HepG2 (cell line): ENCODE data around the gene ZNF669. TPM values are rescaled to one million over a fixed set of nuclear protein-coding genes. Genes with fewer than 3 reads are reported as not detected.

ENCODE experiments used
- AHR ChIP-seq: IDR thresholded peaks from 2 replicates; pipeline ENCODE4 v1.6.1; 2018; ENCODE audit warnings: missing genetic modification reagents, missing compliant biosample characterization
- BCL3 ChIP-seq: sonication (generic); formaldehyde crosslinking; IDR thresholded peaks from 2 replicates; pipeline ENCODE4 v1.5.1; 2020; ENCODE audit warnings: mild to moderate bottlenecking, missing genetic modification reagents, moderate library complexity
- CBX2 ChIP-seq, 2 experiments: fragments of 200-600 bp in 1 of 2; sonication (generic); formaldehyde crosslinking in 1 of 2; IDR thresholded peaks; 2 replicates each; pipeline versions ENCODE4 v1.7.0 to v1.8.1; 2018 to 2022; ENCODE audit warnings: low read depth in 2 of 2, low read length in 1 of 2, mild to moderate bottlenecking in 1 of 2, missing genetic modification reagents in 1 of 2
- CENPX ChIP-seq: sonication (generic); formaldehyde crosslinking; IDR thresholded peaks from 2 replicates; pipeline ENCODE4 v1.9.0; 2021; ENCODE audit warnings: mild to moderate bottlenecking, missing genetic modification reagents, moderate library complexity
- ELF3 ChIP-seq: IDR thresholded peaks from 2 replicates; pipeline ENCODE4 v1.6.1; 2016; ENCODE audit warnings: missing genetic modification reagents, missing compliant biosample characterization
- FOSL2 ChIP-seq: sonication (generic); formaldehyde crosslinking; IDR thresholded peaks from 2 replicates; pipeline ENCODE4 v1.4.0; 2020; ENCODE audit warnings: missing genetic modification reagents
- HMG20B ChIP-seq: conservative IDR thresholded peaks from 2 replicates; pipeline ENCODE4 v1.6.1; 2016; ENCODE audit warnings: missing genetic modification reagents, missing compliant biosample characterization
- HOXA5 ChIP-seq: sonication (generic); formaldehyde crosslinking; IDR thresholded peaks from 2 replicates; pipeline ENCODE4 v1.4.0; 2020; ENCODE audit warnings: missing genetic modification reagents
- IRF9 ChIP-seq: sonication (generic); formaldehyde crosslinking; IDR thresholded peaks from 2 replicates; pipeline ENCODE4 v1.8.0; 2022; ENCODE audit warnings: missing genetic modification reagents, mild to moderate bottlenecking, borderline replicate concordance
- MED1 ChIP-seq: sonication (generic); formaldehyde crosslinking; IDR thresholded peaks from 2 replicates; pipeline ENCODE4 v1.4.0; 2020; ENCODE audit warnings: missing genetic modification reagents
- NFE2 ChIP-seq: sonication (generic); formaldehyde crosslinking; IDR thresholded peaks from 2 replicates; pipeline ENCODE4 v1.4.0; 2020; ENCODE audit warnings: missing genetic modification reagents
- NFKB2 ChIP-seq: sonication (generic); formaldehyde crosslinking; IDR thresholded peaks from 2 replicates; pipeline ENCODE4 v1.4.0; 2020; ENCODE audit warnings: missing genetic modification reagents, borderline replicate concordance
- NR3C1 ChIP-seq: sonication (generic); formaldehyde crosslinking; IDR thresholded peaks from 2 replicates; pipeline ENCODE4 v1.4.0; 2020; ENCODE audit warnings: missing genetic modification reagents
- POGK ChIP-seq: sonication (generic); formaldehyde crosslinking; conservative IDR thresholded peaks from 2 replicates; pipeline ENCODE4 v1.8.0; 2022; ENCODE audit warnings: mild to moderate bottlenecking, moderate library complexity, missing genetic modification reagents
- PTBP1 ChIP-seq: fragments of 200-400 bp; formaldehyde crosslinking; IDR thresholded peaks from 2 replicates; pipeline ENCODE4 v1.6.1; 2018; ENCODE audit warnings: low read length, low read depth; ENCODE audit not compliant: poor library complexity, severe bottlenecking
- SIX4 ChIP-seq: sonication (generic); formaldehyde crosslinking; IDR thresholded peaks from 2 replicates; pipeline ENCODE4 v1.4.0; 2020; ENCODE audit warnings: missing genetic modification reagents
- ZEB1 ChIP-seq: IDR thresholded peaks from 2 replicates; pipeline ENCODE4 v1.6.1; 2012; ENCODE audit warnings: mild to moderate bottlenecking, low read depth, inconsistent platforms; ENCODE audit not compliant: insufficient replicate concordance
- ZNF256 ChIP-seq: sonication (generic); formaldehyde crosslinking; conservative IDR thresholded peaks from 2 replicates; pipeline ENCODE4 v1.4.0; 2020; ENCODE audit warnings: missing genetic modification reagents
- ZNF660 ChIP-seq: sonication (generic); formaldehyde crosslinking; IDR thresholded peaks from 2 replicates; pipeline ENCODE4 v1.5.1; 2020; ENCODE audit warnings: mild to moderate bottlenecking, low read depth, missing genetic modification reagents, borderline replicate concordance
- ZNF740 ChIP-seq: sonication (generic); formaldehyde crosslinking; IDR thresholded peaks from 2 replicates; pipeline ENCODE4 v1.4.0; 2020; ENCODE audit warnings: missing genetic modification reagents
- ZNF790 ChIP-seq: sonication (generic); formaldehyde crosslinking; IDR thresholded peaks from 2 replicates; pipeline ENCODE4 v1.8.0; 2022; ENCODE audit warnings: missing genetic modification reagents, mild to moderate bottlenecking, borderline replicate concordance
- ZNF883 ChIP-seq: sonication (generic); formaldehyde crosslinking; IDR thresholded peaks from 2 replicates; pipeline ENCODE4 v1.5.1; 2020; ENCODE audit warnings: mild to moderate bottlenecking, missing genetic modification reagents; ENCODE audit errors: not compliant biosample characterization
- ZNF891 ChIP-seq: sonication (generic); formaldehyde crosslinking; IDR thresholded peaks from 2 replicates; pipeline ENCODE4 v1.5.0; 2020; ENCODE audit warnings: mild to moderate bottlenecking, missing genetic modification reagents
- polyA plus RNA-seq, 8 experiments: library from polyadenylated mRNA; depleted of rRNA in 3 of 8; stranded (reverse) in 7 of 8; unstranded in 1 of 8; fragments of >200 nt; fragmentation: Illumina TruSeq in 4 of 8; extraction: Trizol in 4 of 8; gene quantifications; 2 replicates each; pipeline versions ENCODE4 v1.2.1 to v1.2.3, GENCODE V29; 2011 to 2016; ENCODE audit warnings: low read depth in 4 of 8, missing spikeins in 1 of 8, mixed read lengths in 1 of 8; ENCODE audit not compliant: insufficient read depth in 1 of 8
- total RNA-seq, 5 experiments: library from RNA; depleted of rRNA; stranded (reverse); fragments of >200 nt; fragmentation: Illumina TruSeq; extraction: Trizol; gene quantifications; 2 replicates each; pipeline ENCODE4 v1.2.3, GENCODE V29; 2016; ENCODE audit warnings: low read depth in 1 of 5
- TF ChIP-seq, protein P1 (sequence below): sonication (generic); formaldehyde crosslinking; IDR thresholded peaks from 2 replicates; pipeline ENCODE4 v1.8.1; 2023; ENCODE audit warnings: missing genetic modification reagents, inconsistent platforms, borderline replicate concordance

The ZNF669 gene
- total and polyA plus RNA-seq, 2 of the 13 experiments (the other 11 are each of a cell fraction or from before 2014, with no cell fraction given) = 3.1 to 14.6 TPM

DNA sequence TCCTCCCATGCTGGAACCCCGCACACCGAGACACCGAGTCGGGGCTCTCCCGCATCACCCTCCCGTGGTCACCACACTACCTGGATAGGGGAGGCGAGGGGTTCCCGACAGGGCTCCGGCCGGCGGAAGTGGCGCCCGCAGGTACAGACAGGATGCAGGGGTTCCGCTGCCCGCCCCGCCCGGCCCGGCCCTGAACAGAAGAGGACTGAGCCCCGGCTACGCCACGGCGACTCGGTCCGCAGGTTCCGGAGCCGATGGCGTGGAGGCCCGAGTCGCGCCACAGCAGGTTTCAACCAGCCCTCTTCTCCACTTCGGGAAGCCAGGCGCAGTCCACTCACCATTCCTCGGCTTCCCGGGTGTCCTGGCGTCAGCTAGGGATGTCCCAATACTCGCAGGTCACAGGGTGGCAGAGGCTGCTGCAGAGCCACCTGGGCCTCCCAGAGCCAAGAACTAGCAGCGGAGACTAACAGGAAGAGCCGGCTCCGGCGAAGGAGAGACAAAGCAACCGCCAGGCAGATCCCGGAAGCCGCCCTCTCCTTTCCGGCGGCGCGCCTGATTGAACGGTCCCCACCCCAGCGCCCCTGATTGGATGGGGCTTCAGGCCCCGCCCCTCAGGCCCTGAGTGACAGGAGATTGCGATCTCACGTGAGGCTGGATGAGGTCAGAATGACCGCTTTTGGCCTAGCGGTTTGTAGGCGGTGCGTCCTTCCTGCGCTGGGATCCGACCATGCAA is at the start of gene ZNF669 (continued):
- no peak for TF ChIP-seq SIX4 (CRISPR knock-in tag)
- no peak for TF ChIP-seq CBX2 (IDR thresholded peaks at IDR 0.05; ENCODE audit: low read depth, low read length)
- TF ChIP-seq CBX2 (CRISPR knock-in tag; IDR thresholded peaks at IDR 0.05; ENCODE audit: low read depth) = no peak
- peak; percentile 46 for TF ChIP-seq ZNF883 (CRISPR knock-in tag)
- TF ChIP-seq ZNF891 (CRISPR knock-in tag) = peak; percentile 90; the same call in 1 of the 2 replicates
- TF ChIP-seq MED1 (CRISPR knock-in tag) = peak; percentile 56
- TF ChIP-seq ELF3 (CRISPR knock-in tag) = peak; percentile 77
- TF ChIP-seq POGK (CRISPR knock-in tag) = peak; percentile 84; the same call in 1 of the 2 replicates
- TF ChIP-seq NFE2 (CRISPR knock-in tag) = no peak
- TF ChIP-seq ZEB1 = no peak
- TF ChIP-seq, protein P1, sequence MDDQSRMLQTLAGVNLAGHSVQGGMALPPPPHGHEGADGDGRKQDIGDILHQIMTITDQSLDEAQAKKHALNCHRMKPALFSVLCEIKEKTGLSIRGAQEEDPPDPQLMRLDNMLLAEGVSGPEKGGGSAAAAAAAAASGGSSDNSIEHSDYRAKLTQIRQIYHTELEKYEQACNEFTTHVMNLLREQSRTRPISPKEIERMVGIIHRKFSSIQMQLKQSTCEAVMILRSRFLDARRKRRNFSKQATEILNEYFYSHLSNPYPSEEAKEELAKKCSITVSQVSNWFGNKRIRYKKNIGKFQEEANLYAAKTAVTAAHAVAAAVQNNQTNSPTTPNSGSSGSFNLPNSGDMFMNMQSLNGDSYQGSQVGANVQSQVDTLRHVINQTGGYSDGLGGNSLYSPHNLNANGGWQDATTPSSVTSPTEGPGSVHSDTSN = peak; percentile 71; the same call in 1 of the 2 replicates
- 0 out of 2 replicates have a peak, but pooled peaks have one; percentile 58 for TF ChIP-seq IRF9 (CRISPR knock-in tag)
- TF ChIP-seq HMG20B (CRISPR knock-in tag) = 0 out of 2 replicates have a peak, but pooled peaks have one; percentile 24
- no peak for TF ChIP-seq NR3C1
- TF ChIP-seq ZNF256 (CRISPR knock-in tag) = peak; percentile 72; the same call in 1 of the 2 replicates
- TF ChIP-seq AHR (CRISPR knock-in tag) = peak; percentile 61
- no peak for TF ChIP-seq ZNF790 (CRISPR knock-in tag)
- TF ChIP-seq HOXA5 (CRISPR knock-in tag) = peak; percentile 66; the same call in 1 of the 2 replicates
- TF ChIP-seq CENPX = no peak
- peak; percentile 81; the same call in 1 of the 2 replicates for TF ChIP-seq NFKB2 (CRISPR knock-in tag)
- peak; percentile 61; the same call in 1 of the 2 replicates for TF ChIP-seq FOSL2 (CRISPR knock-in tag)
- TF ChIP-seq PTBP1 = peak; percentile 76
- TF ChIP-seq BCL3 (CRISPR knock-in tag) = peak; percentile 76
- no peak for TF ChIP-seq ZNF660
- TF ChIP-seq ZNF740 = no peak
